Dermis blood vessel endothelial cell (primary cell): Measurements from ENCODE around the gene ADPRHL1. TPM values are rescaled to one million over a fixed set of nuclear protein-coding genes. Genes with fewer than 3 reads are reported as not detected.

Experiments
- DNase-seq: peaks from one replicate; pipeline ENCODE4 v3.0.0; 2010
- total RNA-seq: library from RNA; depleted of rRNA; stranded (reverse); fragments of >200 nt; gene quantifications from 2 replicates; pipeline ENCODE4 v1.2.3, GENCODE V29; 2014

The ADPRHL1 gene
- total RNA-seq, 1 donor from 2014 or later, result 1.0 TPM

DNA sequence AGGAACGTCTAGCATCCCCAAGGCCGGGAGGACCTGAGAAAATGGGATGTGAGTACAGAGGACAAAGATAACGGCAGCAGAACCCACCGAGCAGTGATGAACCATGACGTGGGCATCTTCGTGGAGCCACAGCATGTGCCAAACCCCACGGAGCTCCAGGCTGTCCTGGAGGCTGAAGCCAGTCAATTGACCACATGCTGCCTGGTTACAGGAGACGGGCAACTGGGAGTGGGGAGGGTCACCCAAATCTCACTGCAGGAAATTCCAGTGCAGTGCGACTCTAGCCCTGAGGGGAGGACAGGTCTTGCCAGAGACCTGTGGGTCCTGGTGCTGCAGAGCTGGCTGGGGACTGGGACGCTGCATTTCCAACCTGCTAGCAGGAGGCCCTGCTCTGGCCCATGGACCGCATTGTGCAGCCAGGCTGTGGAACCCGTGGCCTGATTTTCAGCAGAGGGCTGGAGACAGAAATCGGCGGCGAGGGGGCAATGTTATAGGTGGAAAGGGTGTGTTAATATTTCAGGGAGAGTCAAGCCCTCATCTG is 86.2 kb downstream of the ADPRHL1 start:
- no peak for DNase-seq

DNA sequence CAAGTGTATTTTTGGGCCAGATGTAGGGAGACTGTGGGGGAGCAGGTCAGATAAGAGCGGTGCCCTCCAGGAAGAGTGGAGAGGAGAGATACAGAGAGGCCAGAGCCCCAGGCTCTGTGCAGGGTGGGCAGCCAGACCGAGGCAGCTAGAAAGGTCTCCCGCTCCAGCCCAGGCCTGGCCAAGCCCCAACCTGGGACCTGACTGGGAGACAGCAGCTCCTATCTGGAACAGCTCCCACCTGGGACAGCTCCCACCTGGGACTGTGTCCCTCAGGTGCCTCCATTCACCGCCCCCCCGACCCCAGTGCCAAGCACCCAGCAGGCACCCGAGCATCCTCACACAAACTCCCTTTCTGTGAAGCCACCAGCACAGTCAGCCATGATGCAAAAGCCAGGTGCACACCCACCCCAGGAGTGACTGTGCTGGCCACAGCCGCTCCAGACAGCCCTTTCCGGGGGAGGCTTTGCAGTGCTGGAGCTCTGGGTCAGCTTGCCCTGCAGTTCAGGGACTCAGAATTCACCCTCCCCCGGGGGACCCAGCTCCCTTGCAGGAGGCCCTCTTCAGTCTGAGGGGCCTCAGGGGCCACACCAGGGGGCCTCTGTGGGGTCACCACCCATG is 87.2 kb downstream of the ADPRHL1 start:
- DNase-seq, result no peak

DNA sequence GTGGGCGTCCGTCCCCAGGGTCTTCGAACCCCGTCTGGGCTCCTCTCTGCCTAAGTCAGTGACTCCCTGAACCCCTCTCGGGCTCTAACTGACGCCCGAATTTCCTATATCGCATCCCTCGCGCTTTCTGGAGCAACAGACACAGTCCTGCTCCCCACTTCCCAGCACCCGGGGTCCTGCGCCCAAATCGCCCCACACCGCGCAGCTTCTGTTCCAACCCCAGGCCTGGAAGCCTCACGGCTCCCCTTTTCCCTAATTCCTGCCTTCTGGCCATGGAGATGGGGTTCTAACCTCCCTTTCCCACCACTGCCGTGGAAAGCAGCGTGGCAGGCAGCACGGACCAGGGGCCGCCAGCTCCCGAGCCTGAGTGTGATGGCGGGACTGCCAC is 87.7 kb downstream of the ADPRHL1 start:
- DNase-seq, result no peak

DNA sequence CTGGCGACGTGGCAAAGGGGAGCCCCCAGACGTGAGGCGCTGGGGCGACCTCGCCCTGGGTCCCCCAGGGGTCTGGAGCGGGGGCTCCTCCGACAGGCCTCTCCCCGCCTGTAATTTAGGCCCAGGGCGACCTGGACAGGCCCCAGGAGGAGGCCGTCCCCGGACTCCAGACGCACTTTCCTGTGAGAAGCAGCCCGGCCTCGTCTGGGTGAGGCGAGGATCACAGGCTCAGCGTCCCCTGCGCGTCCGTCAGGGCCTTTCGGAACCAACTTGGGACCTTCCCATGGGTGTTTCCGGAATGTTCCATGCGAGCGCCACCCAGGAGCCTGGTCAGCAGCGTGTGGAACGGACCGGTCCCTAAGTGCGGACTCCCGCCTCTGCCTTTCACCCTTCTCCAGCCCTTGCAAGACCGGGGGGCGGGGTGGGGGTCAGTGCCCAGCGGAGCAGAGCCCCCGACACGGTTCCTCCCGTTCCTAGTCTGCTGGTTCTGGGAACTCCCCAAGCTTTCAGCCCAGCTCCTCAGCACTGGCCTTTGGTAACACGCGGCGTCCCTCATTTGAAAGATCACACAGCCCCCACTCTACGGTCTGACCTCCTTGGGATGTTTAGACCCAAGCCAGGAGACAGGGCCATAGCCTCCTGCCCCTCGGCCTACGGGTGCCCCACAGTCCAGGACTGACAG is 88.2 kb downstream of the ADPRHL1 start:
- no peak for DNase-seq

DNA sequence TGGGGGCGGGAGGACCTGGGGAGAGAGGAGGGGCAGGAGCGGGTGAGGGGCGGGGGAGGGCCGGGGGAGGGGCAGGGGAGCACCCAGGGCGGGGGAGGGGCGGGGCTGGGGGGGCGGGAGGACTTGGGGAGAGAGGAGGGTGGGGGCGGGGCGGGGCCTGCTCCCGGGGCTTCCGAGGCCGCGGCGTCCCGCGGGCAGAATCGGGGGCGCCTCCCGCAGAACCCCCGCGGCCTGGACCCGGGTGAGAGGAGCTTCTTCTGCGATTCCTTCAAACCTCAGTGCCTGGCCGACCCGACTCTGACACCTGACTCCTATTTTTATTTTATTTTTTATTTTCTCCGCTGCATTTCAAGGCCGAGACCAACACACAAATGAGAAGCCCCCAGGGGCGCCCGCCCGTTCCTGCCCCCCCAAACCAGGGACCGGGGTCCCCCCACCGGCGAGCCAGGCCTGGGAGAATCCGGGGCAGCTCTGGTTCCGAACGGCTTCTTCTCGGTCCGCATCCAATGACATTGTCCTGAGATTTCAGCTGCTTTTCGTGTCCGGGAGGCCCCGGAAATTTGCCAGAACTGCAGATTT is 88.9 kb downstream of the ADPRHL1 start:
- DNase-seq, result no peak

DNA sequence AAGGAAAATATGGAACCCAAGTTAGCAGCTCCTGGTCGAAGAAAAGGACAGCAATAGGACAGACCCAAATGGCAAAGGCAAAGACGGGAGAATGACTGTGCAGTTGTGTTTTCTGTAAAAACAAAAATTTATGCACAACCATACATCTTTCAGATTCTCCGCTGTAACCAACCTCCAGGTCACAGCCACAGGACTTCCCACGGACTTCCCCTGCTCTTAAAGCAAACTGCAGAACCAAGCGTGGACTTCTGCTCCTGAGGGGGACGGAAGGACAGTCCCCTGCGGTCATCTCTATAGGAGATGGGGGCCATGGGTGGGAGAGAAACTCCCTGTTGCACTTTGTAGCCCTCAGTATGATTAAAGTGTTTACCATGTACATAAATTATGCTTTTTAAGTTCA is 91.9 kb downstream of the ADPRHL1 start:
- DNase-seq, result no peak

DNA sequence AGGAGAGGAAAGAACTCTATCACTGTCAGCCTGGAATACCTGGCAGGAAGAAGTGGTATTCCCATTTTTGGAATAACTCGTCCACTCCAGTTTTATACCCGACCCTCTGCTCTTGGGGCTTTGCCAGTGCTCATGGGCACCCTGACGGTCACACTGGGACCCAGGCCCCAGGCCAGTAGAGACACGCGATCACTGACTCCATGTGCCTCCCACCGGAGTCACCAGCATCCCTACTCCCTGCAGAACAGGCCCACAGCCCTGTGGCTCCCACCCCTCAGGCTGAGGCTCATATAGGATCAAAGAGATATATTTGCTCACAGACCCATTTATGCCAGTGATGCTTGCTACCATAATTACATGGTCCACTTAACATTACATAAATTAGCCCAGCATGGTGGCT is 92.8 kb downstream of the ADPRHL1 start:
- DNase-seq, result no peak

DNA sequence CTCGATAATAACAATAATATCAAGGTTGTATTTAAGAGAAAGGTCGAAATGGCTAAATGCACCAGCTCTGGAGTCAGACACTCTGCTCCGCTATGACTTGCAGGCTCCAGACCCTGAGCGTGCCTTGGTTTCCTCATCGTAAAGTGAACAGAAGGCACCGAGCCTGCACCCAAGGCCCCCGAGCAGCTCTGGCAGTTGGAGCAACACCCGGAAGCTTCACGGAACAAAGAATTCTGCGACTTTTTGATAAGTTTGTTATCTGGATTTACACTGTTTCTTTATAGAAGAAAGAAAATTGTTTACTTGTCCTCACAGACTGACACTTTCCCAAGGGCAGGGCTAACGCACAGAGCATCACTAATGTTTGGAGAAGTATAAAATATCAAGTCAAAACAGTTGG is 93.7 kb downstream of the ADPRHL1 start:
- no peak for DNase-seq

DNA sequence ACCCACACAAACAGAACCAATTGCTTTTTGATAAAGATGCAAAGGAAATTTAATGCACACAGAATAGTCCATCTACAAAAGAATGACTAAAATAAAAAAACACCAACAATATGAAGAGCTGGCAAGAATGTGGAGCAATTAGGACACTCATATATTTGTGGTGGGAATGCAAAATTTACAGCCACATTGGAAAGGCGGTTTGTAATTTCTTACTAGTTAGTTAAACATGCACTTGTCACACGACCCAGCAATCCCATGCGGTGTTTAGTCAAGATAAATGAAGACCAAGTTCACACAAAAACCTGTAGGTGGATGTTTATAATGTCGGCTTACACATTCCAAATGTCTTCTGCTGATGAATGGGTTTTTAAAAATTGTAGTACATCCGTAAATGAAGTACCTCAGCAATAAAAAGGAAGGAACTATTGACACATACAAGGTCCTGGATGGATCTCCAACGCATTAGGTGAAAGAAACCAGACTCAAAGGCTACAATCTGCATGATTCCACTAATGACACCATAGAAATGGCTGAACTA is 94.6 kb downstream of the ADPRHL1 start:
- no peak for DNase-seq

DNA sequence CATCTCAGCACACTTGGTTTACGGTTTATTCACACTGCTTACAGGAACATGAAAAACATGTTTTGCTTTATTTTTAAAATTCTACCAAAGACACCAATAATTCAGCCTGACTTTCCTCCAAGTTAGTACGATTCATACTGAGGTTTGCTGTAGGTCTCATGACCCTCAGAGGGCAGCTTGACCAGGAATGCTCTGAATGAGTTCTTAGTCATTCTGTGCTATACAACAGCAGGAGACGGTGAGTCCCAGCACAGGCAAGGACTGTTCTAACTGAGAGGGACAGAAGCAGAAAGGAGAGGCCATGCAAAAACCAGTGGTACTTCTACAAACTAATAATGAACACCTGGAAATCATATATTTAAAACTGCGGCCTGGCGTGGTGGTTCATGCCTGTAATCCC is 95.8 kb downstream of the ADPRHL1 start:
- DNase-seq, result no peak

DNA sequence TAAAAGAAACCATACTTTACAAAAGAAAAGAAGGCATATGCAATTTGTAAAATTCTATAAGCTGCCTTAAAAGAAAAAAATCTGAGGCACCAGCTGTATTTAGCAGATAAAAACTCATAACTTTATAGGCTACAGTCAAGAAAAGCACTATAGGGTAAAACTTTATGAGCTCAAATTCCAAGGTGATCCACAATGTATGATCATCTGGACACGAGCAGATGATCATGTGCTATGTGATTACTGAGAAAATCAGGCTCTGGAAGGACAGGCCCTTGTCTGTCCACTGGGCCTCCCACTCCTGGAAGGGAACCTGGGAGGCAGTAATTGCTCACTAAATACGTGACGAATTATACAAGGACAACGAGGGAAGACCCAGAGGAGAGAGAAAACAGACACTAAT is 96.7 kb downstream of the ADPRHL1 start:
- DNase-seq, result no peak

DNA sequence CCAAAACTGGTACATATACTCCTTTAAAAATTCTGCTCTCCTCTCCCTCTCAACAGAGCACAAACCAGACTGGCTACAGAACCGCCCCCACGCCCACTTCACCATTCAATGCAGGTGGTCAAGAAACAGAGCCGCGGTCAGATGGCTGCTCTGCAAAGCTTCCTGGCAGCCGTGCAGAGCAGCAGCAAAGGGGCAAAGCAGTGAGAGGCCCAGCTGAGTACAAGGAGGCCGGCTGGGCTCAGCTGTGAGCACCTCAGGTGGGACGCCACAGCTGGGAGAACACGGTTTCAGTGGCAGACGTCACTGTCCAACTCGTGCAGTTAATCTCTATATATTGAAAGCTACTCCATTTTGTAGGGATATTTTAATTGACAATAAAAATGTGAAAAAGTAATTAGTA is 97.7 kb downstream of the ADPRHL1 start:
- no peak for DNase-seq

DNA sequence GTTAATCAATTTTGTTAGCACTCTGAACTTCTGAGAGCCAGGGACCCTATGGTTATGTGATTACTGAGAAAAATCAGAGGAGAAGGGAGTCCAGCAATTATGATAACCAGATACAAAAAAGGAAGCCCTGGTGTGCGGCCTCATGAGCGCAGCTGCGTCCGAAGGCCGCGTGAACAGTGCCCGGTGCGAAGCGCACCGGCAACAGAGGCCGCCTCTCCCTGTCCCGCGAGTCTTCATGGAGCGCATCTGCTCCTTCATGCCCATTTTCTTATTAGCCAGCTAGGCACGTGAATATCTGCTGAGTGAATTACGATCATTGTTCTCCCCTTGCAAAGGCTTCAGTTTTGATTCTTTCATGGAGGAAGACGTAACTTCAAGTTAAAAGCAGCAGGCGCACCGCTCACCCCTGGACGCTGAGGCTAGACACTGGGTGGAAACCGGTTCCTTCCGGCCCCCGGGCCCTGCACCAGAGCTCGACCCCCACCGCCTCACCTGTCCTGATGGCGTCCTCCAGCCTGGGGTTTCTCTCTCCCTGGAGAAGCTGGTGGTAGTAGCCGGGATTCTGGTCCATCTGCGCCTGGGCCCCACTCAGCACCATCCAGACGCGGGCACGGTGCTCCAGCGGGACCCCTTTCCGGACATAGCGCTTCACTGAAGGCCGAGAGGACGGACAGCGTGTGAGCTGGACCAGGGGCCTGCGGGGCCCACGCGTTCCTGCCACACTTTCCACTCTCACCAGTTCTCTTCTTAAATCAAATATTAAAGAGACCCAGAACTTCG is 98.3 kb downstream of the ADPRHL1 start:
- no peak for DNase-seq

DNA sequence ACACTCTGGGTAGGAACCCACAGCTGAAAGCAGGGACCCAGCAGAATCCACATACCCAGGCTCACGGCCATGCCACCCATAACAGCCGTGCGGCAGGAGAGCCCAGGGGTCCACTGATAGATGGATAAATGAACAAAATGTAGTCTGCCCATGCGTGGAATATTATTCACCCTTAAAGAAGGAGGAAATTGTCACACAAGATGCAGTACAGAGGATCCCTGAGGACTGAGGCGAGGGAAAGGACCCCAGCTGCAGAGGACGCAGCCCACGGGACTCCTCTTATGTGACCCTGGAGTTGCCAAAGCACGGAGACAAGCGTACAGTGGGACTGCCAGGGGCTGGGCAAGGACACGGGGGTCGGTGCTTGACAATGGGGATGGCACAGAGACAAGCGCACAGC is 100.0 kb downstream of the ADPRHL1 start:
- DNase-seq, result no peak

DNA sequence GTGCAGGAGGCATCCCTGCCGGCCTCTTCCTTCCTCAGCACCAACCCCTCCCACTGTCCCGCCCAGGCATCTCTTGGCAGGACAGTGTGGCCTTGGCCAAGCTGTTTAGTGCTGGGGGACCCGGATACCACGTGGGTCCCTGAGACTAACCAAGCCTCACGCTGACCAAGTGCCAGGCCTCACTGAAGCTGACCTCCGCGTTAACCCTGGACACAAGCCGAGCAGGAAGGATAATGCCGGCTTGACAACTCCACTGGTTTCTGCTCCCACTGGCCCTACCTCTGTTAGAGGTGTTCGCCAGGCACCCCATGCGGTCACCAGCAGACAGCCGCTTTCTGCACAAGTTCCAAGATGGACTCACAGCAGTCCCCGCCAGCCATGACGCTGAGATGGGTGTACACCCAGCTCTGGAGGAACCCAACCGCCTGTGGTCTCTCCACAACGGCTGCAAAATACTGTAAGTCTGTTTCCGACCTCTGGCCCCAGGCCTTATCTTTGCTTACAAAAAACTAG is 101.7 kb downstream of the ADPRHL1 start:
- DNase-seq, result no peak

DNA sequence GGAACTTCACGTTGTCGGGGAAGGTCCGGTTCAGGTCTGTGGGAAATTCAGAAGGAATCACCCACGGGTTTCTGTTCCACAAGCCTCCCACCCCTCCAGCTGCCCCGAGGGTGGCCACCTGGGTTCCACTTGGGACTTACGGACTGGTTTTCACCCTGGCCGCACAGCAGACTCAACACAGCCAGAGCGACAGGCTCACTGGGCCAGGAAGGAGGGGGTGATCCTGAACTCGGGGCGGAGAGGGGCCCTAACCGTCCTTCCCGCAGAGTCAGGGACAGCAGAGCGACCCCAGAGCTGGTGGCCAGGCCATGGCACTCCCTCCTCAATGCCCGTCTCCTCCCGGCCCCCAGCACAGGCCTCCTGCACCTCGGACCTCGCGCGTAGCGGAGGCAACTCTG is 102.4 kb downstream of the ADPRHL1 start:
- DNase-seq, result no peak

DNA sequence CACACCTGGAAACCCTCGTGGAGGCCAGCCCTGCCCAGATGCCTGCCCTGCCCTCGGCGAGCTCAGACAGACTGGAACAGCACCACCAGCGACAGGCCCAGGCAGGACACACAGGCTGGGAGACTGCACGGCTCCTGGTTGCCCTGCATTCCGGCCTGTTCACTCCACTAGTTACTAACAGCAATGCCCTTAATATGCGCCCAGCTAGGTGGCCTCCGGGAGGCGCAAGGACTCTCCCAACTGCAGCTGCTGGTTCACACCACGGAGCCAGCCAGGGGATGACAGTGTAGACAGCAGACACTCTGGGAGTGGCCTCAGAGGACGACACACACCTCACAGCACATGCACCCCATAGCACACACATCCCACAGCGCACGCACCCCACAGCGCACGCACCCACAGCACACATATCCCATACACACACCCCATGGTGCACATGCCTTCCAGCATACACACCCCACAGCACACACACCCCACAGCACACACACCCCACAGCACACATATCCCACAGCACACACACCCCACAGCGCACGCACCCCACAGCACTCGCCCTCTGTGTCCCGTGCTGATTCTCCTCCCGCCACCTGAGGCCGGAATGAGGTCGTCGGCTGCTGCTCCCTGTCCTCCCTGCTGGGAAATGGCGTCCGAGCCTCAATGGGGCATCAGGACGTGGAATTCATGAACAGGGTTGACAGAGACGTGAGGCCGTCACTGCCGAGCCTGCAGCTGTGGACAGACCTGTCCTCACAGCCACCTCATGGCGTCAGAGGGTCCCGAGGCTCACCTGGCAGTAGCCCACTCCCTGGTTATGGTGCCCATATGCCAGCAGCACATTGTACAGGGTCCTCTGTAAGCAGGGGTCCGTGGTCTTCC is 103.0 kb downstream of the ADPRHL1 start:
- DNase-seq, result no peak
